GM23338 (cell line): Measurements from ENCODE around the gene CDH19. TPM values are rescaled to one million over a fixed set of nuclear protein-coding genes. Genes with fewer than 3 reads are reported as not detected.

Source experiments
- ATAC-seq: fragments of 200-7000 bp; cut with Tn5 transposase; 3 replicates; pipeline ENCODE4 v1.9.1; 2020
- DNase-seq: peaks from one replicate; pipeline ENCODE4 v3.0.0-alpha.2; 2015; ENCODE audit warnings: low spot score
- H2AFZ ChIP-seq: fragments of 200-600 bp; sonication (generic); 2 replicates; pipeline ENCODE4 v1.8.0; 2016; ENCODE audit warnings: antibody characterized with exemption, mild to moderate bottlenecking, moderate library complexity
- H3F3A ChIP-seq: fragments of 200-600 bp; sonication (generic); replicated peaks from 2 replicates; pipeline ENCODE4 v1.8.0; 2017; ENCODE audit warnings: antibody characterized with exemption, mixed run types, low read depth
- H3K27ac ChIP-seq: fragments of 200-600 bp; sonication (generic); 2 replicates; pipeline ENCODE4 v1.6.1; 2016; ENCODE audit warnings: low read depth
- H3K27me3 ChIP-seq: fragments of 200-600 bp; sonication (generic); 2 replicates; pipeline ENCODE4 v1.8.0; 2016; ENCODE audit warnings: mild to moderate bottlenecking, mixed run types, moderate library complexity; ENCODE audit not compliant: insufficient read depth
- H3K36me3 ChIP-seq: fragments of 200-600 bp; sonication (generic); 2 replicates; pipeline ENCODE4 v1.8.0; 2016; ENCODE audit warnings: mild to moderate bottlenecking; ENCODE audit not compliant: insufficient read depth
- H3K4me1 ChIP-seq: fragments of 200-600 bp; sonication (generic); 2 replicates; pipeline ENCODE4 v1.8.0; 2016; ENCODE audit warnings: mild to moderate bottlenecking, moderate library complexity; ENCODE audit not compliant: insufficient read depth
- H3K4me2 ChIP-seq: fragments of 200-600 bp; sonication (generic); 2 replicates; pipeline ENCODE4 v1.7.1; 2017; ENCODE audit warnings: mixed run types
- H3K4me3 ChIP-seq: fragments of 200-600 bp; sonication (generic); 2 replicates; pipeline ENCODE4 v1.6.1; 2016; ENCODE audit warnings: mixed run types
- H3K79me2 ChIP-seq: fragments of 200-600 bp; sonication (generic); replicated peaks from 2 replicates; pipeline ENCODE4 v1.8.0; 2017; ENCODE audit warnings: mild to moderate bottlenecking; ENCODE audit not compliant: insufficient read depth
- H3K9me2 ChIP-seq: fragments of 200-600 bp; sonication (generic); 2 replicates; pipeline ENCODE4 v1.8.0; 2017; ENCODE audit not compliant: insufficient read depth
- H4K20me1 ChIP-seq: fragments of 200-600 bp; sonication (generic); replicated peaks from 2 replicates; pipeline ENCODE4 v1.8.0; 2017; ENCODE audit warnings: mild to moderate bottlenecking; ENCODE audit not compliant: insufficient read depth
- H3K27ac Mint-ChIP-seq: 2 replicates; pipeline ENCODE4 v1.8.0; 2020; ENCODE audit warnings: inconsistent platforms, mild to moderate bottlenecking, moderate library complexity, mixed read lengths
- H3K27me3 Mint-ChIP-seq: 3 replicates; pipeline ENCODE4 v1.8.0; 2022; ENCODE audit warnings: low read depth, mild to moderate bottlenecking, moderate library complexity, mixed read lengths, inconsistent platforms; ENCODE audit not compliant: insufficient read depth, poor library complexity
- H3K36me3 Mint-ChIP-seq: 3 replicates; pipeline ENCODE4 v1.8.0; 2021; ENCODE audit warnings: low read depth, mild to moderate bottlenecking, inconsistent platforms, moderate library complexity, mixed read lengths
- H3K4me1 Mint-ChIP-seq: 3 replicates; pipeline ENCODE4 v1.8.0; 2020; ENCODE audit warnings: mild to moderate bottlenecking, inconsistent platforms, mixed read lengths
- H3K4me3 Mint-ChIP-seq: 3 replicates; pipeline ENCODE4 v1.8.0; 2021; ENCODE audit warnings: moderate library complexity, mild to moderate bottlenecking, inconsistent platforms, mixed read lengths
- H3K9me3 Mint-ChIP-seq: 3 replicates; pipeline ENCODE4 v1.8.0; 2020; ENCODE audit warnings: moderate library complexity, mild to moderate bottlenecking, inconsistent platforms, mixed read lengths
- CREB1 ChIP-seq: fragments of 250-450 bp; sonication (Bioruptor Pico); IDR thresholded peaks from 2 replicates; pipeline ENCODE4 v1.5.0; 2020; ENCODE audit warnings: low read depth, mild to moderate bottlenecking, moderate library complexity
- CTCF ChIP-seq, 2 experiments: fragments of 200-600 bp in 1 of 2; sonication (generic) in 1 of 2; conservative IDR thresholded peaks; 2 replicates each; pipeline versions ENCODE4 v1.5.1 to v1.6.1; 2016 to 2017; ENCODE audit warnings: antibody characterized with exemption in 2 of 2, low read depth in 2 of 2, mild to moderate bottlenecking in 2 of 2, moderate library complexity in 1 of 2
- EZH2 ChIP-seq: fragments of 200-600 bp; sonication (generic); IDR thresholded peaks from one replicate; pipeline ENCODE4 v1.8.0; 2017; ENCODE audit warnings: antibody characterized with exemption, mild to moderate bottlenecking, low read depth; ENCODE audit not compliant: unreplicated experiment
- EZH2phosphoT487 ChIP-seq: fragments of 200-600 bp; sonication (generic); IDR thresholded peaks from one replicate; pipeline ENCODE4 v1.8.1; 2018; ENCODE audit warnings: antibody characterized with exemption; ENCODE audit not compliant: unreplicated experiment
- JUNB ChIP-seq: IDR thresholded peaks from one replicate; pipeline ENCODE4 v1.6.1; 2016; ENCODE audit warnings: antibody characterized with exemption; ENCODE audit not compliant: unreplicated experiment
- NANOG ChIP-seq: IDR thresholded peaks from 2 replicates; pipeline ENCODE4 v1.6.1; 2016; ENCODE audit warnings: antibody characterized with exemption, borderline replicate concordance
- POLR2AphosphoS5 ChIP-seq: IDR thresholded peaks from 2 replicates; pipeline ENCODE4 v1.6.1; 2016; ENCODE audit warnings: antibody characterized with exemption, low read depth
- STAT1 ChIP-seq: IDR thresholded peaks from one replicate; pipeline ENCODE4 v1.6.1; 2016; ENCODE audit warnings: antibody characterized with exemption; ENCODE audit not compliant: unreplicated experiment
- ZNF114 ChIP-seq: fragments of 250-450 bp; sonication (Bioruptor Pico); IDR thresholded peaks from 2 replicates; pipeline ENCODE4 v1.5.0; 2020; ENCODE audit warnings: mild to moderate bottlenecking, moderate library complexity
- ZNF331 ChIP-seq: fragments of 250-450 bp; sonication (Bioruptor Pico); IDR thresholded peaks from 2 replicates; pipeline ENCODE4 v1.5.0; 2020; ENCODE audit warnings: low read depth, mild to moderate bottlenecking, moderate library complexity
- ZNF462 ChIP-seq: fragments of 250-450 bp; sonication (Bioruptor Pico); IDR thresholded peaks from 2 replicates; pipeline ENCODE4 v1.5.0; 2020; ENCODE audit warnings: mild to moderate bottlenecking, moderate library complexity
- polyA plus RNA-seq: library from polyadenylated mRNA; unstranded; fragments of >200 nt; fragmentation: Nextera tagmentation; extraction: Ambion mirVana; gene quantifications from 2 replicates; pipeline ENCODE4 v1.2.1, GENCODE V29; 2016
- total RNA-seq: library from RNA; depleted of rRNA; stranded (reverse); fragments of >200 nt; shearing (Covaris generic); gene quantifications from 2 replicates; pipeline ENCODE4 v1.2.3, GENCODE V29; 2014
- TF ChIP-seq, protein P1 (sequence below): IDR thresholded peaks from 2 replicates; pipeline ENCODE4 v1.6.1; 2016; ENCODE audit warnings: antibody characterized with exemption
- TF ChIP-seq, protein P2 (sequence below): IDR thresholded peaks from one replicate; pipeline ENCODE4 v1.6.1; 2018; ENCODE audit warnings: antibody characterized with exemption; ENCODE audit not compliant: unreplicated experiment

The CDH19 gene
- total and polyA plus RNA-seq, 2 experiments from 2014 or later = 0.03 TPM

GRCh38 chr18:66641056-66641455, 37.2 kb upstream of the CDH19 start:
- H3K9me3 Mint-ChIP-seq = no peaks in the 10 kb centered on the region
- H3K4me3 Mint-ChIP-seq = no peak overlapping the region
- no peak overlapping the region for H3K4me2 ChIP-seq
- no peak for TF ChIP-seq EZH2phosphoT487
- TF ChIP-seq, protein P1, sequence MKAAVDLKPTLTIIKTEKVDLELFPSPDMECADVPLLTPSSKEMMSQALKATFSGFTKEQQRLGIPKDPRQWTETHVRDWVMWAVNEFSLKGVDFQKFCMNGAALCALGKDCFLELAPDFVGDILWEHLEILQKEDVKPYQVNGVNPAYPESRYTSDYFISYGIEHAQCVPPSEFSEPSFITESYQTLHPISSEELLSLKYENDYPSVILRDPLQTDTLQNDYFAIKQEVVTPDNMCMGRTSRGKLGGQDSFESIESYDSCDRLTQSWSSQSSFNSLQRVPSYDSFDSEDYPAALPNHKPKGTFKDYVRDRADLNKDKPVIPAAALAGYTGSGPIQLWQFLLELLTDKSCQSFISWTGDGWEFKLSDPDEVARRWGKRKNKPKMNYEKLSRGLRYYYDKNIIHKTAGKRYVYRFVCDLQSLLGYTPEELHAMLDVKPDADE = no peak
- TF ChIP-seq STAT1 = no peak
- no peak for TF ChIP-seq JUNB
- TF ChIP-seq, protein P2, sequence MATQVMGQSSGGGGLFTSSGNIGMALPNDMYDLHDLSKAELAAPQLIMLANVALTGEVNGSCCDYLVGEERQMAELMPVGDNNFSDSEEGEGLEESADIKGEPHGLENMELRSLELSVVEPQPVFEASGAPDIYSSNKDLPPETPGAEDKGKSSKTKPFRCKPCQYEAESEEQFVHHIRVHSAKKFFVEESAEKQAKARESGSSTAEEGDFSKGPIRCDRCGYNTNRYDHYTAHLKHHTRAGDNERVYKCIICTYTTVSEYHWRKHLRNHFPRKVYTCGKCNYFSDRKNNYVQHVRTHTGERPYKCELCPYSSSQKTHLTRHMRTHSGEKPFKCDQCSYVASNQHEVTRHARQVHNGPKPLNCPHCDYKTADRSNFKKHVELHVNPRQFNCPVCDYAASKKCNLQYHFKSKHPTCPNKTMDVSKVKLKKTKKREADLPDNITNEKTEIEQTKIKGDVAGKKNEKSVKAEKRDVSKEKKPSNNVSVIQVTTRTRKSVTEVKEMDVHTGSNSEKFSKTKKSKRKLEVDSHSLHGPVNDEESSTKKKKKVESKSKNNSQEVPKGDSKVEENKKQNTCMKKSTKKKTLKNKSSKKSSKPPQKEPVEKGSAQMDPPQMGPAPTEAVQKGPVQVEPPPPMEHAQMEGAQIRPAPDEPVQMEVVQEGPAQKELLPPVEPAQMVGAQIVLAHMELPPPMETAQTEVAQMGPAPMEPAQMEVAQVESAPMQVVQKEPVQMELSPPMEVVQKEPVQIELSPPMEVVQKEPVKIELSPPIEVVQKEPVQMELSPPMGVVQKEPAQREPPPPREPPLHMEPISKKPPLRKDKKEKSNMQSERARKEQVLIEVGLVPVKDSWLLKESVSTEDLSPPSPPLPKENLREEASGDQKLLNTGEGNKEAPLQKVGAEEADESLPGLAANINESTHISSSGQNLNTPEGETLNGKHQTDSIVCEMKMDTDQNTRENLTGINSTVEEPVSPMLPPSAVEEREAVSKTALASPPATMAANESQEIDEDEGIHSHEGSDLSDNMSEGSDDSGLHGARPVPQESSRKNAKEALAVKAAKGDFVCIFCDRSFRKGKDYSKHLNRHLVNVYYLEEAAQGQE = no peak
- no peak for TF ChIP-seq POLR2AphosphoS5
- no peak for TF ChIP-seq ZNF462 (CRISPR knock-in tag)
- no peak for TF ChIP-seq ZNF331 (CRISPR knock-in tag)
- TF ChIP-seq CTCF (conservative IDR thresholded peaks at IDR 0.05; ENCODE audit: low read depth in 2 of 2) = no peak
- no peak for TF ChIP-seq ZNF114
- no peak for TF ChIP-seq EZH2
- no peak for TF ChIP-seq NANOG
- no peak for TF ChIP-seq CREB1 (CRISPR knock-in tag)
- peaks cover 14% of the 10 kb centered on the region for H3K4me1 ChIP-seq
- H4K20me1 ChIP-seq = no peaks in the 10 kb centered on the region
- ATAC-seq (no peak), DNase-seq (no peak)
- H3K9me2 ChIP-seq = no peaks in the 10 kb centered on the region
- H3K79me2 ChIP-seq = no peaks in the 10 kb centered on the region
- no peaks in the 10 kb centered on the region for H3K27me3 ChIP-seq
- peaks cover 4% of the 10 kb centered on the region for H3K4me1 Mint-ChIP-seq
- H3K27me3 Mint-ChIP-seq = no peaks in the 10 kb centered on the region
- H3K36me3 Mint-ChIP-seq = no peaks in the 10 kb centered on the region
- H3K27ac Mint-ChIP-seq = no peak overlapping the region
- no peak overlapping the region for H3K27ac ChIP-seq
- no peaks in the 10 kb centered on the region for H3F3A ChIP-seq
- H3K4me3 ChIP-seq = no peak overlapping the region
- H3K36me3 ChIP-seq = no peaks in the 10 kb centered on the region
- H2AFZ ChIP-seq = no peak overlapping the region
